CD4-positive, alpha-beta T cell (primary cell): ENCODE results near the gene PSMD3. TPM values are rescaled to one million over a fixed set of nuclear protein-coding genes. Genes with fewer than 3 reads are reported as not detected.

Source experiments
- ATAC-seq: fragments of 200-7000 bp; cut with Tn5 transposase; one replicate; pipeline ENCODE4 v1.10.0; 2022; ENCODE audit warnings: mild to moderate bottlenecking; ENCODE audit not compliant: poor library complexity
- CTCF ChIA-PET: fragments of 350-600 bp; sonication (Branson Sonifier 250); formaldehyde crosslinking; loops from one replicate; lab custom pipeline; 2021; ENCODE audit warnings: antibody characterized with exemption, inconsistent platforms; lab: Charles Lee
- POLR2A ChIA-PET: fragments of 350-600 bp; sonication (Branson Sonifier 250); formaldehyde crosslinking; loops from one replicate; lab custom pipeline; 2021; ENCODE audit warnings: antibody characterized with exemption, inconsistent platforms; lab: Charles Lee
- DNase-seq, 14 experiments: peaks; one replicate each; pipeline ENCODE4 v3.0.0-alpha.2; 2013 to 2020; ENCODE audit warnings: mixed read lengths in 2 of 14
- H3K27ac ChIP-seq, 2 donors: one replicate each; pipeline versions ENCODE4 v1.5.1 to v1.7.0; 2013; ENCODE audit warnings: low read length in 2 of 2, low read depth in 1 of 2, mild to moderate bottlenecking in 1 of 2
- H3K27me3 ChIP-seq, 2 experiments: 1 replicate in 1 of 2; 2 replicates in 1 of 2; pipeline versions ENCODE4 v1.6.1 to v1.7.0; 2013; ENCODE audit warnings: low read length in 2 of 2, control low read depth in 1 of 2, mild to moderate bottlenecking in 1 of 2, moderate library complexity in 1 of 2; ENCODE audit not compliant: insufficient read depth in 2 of 2, control insufficient read depth in 1 of 2
- H3K36me3 ChIP-seq: one replicate; pipeline ENCODE4 v1.6.1; 2013; ENCODE audit warnings: low read length, control low read depth; ENCODE audit not compliant: insufficient read depth
- H3K4me1 ChIP-seq: one replicate; pipeline ENCODE4 v1.6.1; 2013; ENCODE audit warnings: low read length, control low read depth; ENCODE audit not compliant: insufficient read depth
- H3K4me3 ChIP-seq: one replicate; pipeline ENCODE4 v1.5.1; 2013; ENCODE audit warnings: mild to moderate bottlenecking, low read length, moderate library complexity
- H3K9me3 ChIP-seq, 2 experiments: 1 replicate in 1 of 2; 2 replicates in 1 of 2; pipeline versions ENCODE4 v1.6.1 to v1.7.0; 2013; ENCODE audit warnings: low read length in 2 of 2, mild to moderate bottlenecking in 2 of 2, control low read depth in 1 of 2, moderate library complexity in 1 of 2; ENCODE audit not compliant: control insufficient read depth in 1 of 2, insufficient read depth in 1 of 2
- H3K27ac Mint-ChIP-seq: one replicate; pipeline ENCODE4 v1.8.0; 2020; ENCODE audit warnings: mixed read lengths
- H3K27me3 Mint-ChIP-seq: one replicate; pipeline ENCODE4 v1.8.0; 2021; ENCODE audit warnings: mixed read lengths
- H3K36me3 Mint-ChIP-seq: one replicate; pipeline ENCODE4 v1.8.0; 2021; ENCODE audit warnings: low read depth, mixed read lengths
- H3K4me1 Mint-ChIP-seq: one replicate; pipeline ENCODE4 v1.8.0; 2021; ENCODE audit warnings: low read depth, mixed read lengths
- H3K4me3 Mint-ChIP-seq: one replicate; pipeline ENCODE4 v1.8.0; 2020; ENCODE audit warnings: mild to moderate bottlenecking, mixed read lengths
- H3K9me3 Mint-ChIP-seq: one replicate; pipeline ENCODE4 v1.8.0; 2020; ENCODE audit warnings: mixed read lengths
- CTCF ChIP-seq: fragments of 200-600 bp; IDR thresholded peaks from one replicate; pipeline ENCODE4 v1.8.0; 2022; ENCODE audit warnings: antibody characterized with exemption, mild to moderate bottlenecking
- intact Hi-C, 2 experiments: fragments of 100-400 bp; cut with DNase I in 1 of 2; cut with micrococcal nuclease in 1 of 2; formaldehyde crosslinking; loops; one replicate each; pipeline versions ENCODE4 v1.15.1 to v1.9.0; 2023 to 2025; cut with DNase I, micrococcal nuclease
- total RNA-seq, 174 experiments: library from RNA in 2 of 174; stranded (reverse) in 2 of 174; gene quantifications; one replicate each; pipeline ENCODE4 v1.2.3 and lab custom pipeline; 2021 to 2026

PSMD3 gene
- total RNA-seq, 2 experiments from 2014 or later: 66.7 to 71.9 TPM

GRCh38 chr17:39979893-39980350 lies 685 bp upstream of the PSMD3 start:
- TF ChIP-seq CTCF: no peak
- CTCF ChIA-PET: interaction anchor here (0.5 to 4.9 kb wide), 13 partner anchors 11 to 358 kb away, joined by 3 to 55 read pairs (median 6); partner anchors contain the start of genes GSDMA, MIEN1 and WIPF2
- Histone ChIP-seq H3K4me3 (peak overlapping the region; percentile 96), H3K27ac (peak overlapping the region; percentile 67 to 69), H3K9me3 (no peaks in the 10 kb centered on the region), H3K36me3 (peaks cover 12% of the 10 kb centered on the region), H3K4me1 (peaks cover 25% of the 10 kb centered on the region), H3K27me3 (no peaks in the 10 kb centered on the region)
- Mint-ChIP-seq H3K4me3 (peak overlapping the region; percentile 89), H3K36me3 (peaks cover 39% of the 10 kb centered on the region), H3K9me3 (no peaks in the 10 kb centered on the region), H3K27ac (peak overlapping the region; percentile 95), H3K4me1 (peaks cover 36% of the 10 kb centered on the region), H3K27me3 (no peaks in the 10 kb centered on the region)
- intact Hi-C loops: loop anchor here (1.0 to 10.0 kb wide), 13 partner anchors 16 to 435 kb away; partner anchors contain the start of genes LRRC3C (in 2 of the 2), ORMDL3 (in 2 of the 2) and STARD3 (in 1 of the 2)
- POLR2A ChIA-PET: interaction anchor here (0.6 to 3.1 kb wide), 45 partner anchors 11 to 1181 kb away, joined by 3 to 46 read pairs (median 5); partner anchors contain the start of genes CASC3, CDK12, GSDMA and IKZF3
- peak; percentile 12 for ATAC-seq
- peak in 5 of 14 experiments; percentile 4 to 62 (median 7) for DNase-seq

GRCh38 chr17:39981207-39981741 lies 667 bp downstream of the PSMD3 start:
- H3K36me3 Mint-ChIP-seq: peaks cover 53% of the 10 kb centered on the region
- ATAC-seq (no peak), DNase-seq (no peak)
- H3K27me3 Mint-ChIP-seq: no peaks in the 10 kb centered on the region
- POLR2A ChIA-PET: interaction anchor here (0.9 to 3.1 kb wide), 35 partner anchors 10 to 1182 kb away, joined by 3 to 46 read pairs (median 6); partner anchors contain the start of genes CASC3, GSDMA, IKZF3 and LRRC3C
- Histone ChIP-seq H3K27me3 (no peaks in the 10 kb centered on the region), H3K4me1 (peaks cover 25% of the 10 kb centered on the region), H3K9me3 (no peaks in the 10 kb centered on the region), H3K4me3 (peak overlapping the region; percentile 96), H3K36me3 (peaks cover 26% of the 10 kb centered on the region), H3K27ac (peak overlapping the region; percentile 89 to 97)
- H3K27ac Mint-ChIP-seq: peak overlapping the region; percentile 95
- peak overlapping the region; percentile 89 for H3K4me3 Mint-ChIP-seq
- no peak for TF ChIP-seq CTCF
- H3K9me3 Mint-ChIP-seq: no peaks in the 10 kb centered on the region
- H3K4me1 Mint-ChIP-seq: peaks cover 43% of the 10 kb centered on the region
- CTCF ChIA-PET: interaction anchor here (0.6 to 4.9 kb wide), 19 partner anchors 12 to 828 kb away, joined by 3 to 55 read pairs (median 5); partner anchors contain the start of genes GSDMA, IKZF3, MIEN1 and WIPF2
- intact Hi-C loops: loop anchor here (2.0 to 10.0 kb wide), 7 partner anchors 106 to 436 kb away; partner anchors contain the start of gene STARD3 (in 1 of the 2)

GRCh38 chr17:39981766-39982375 lies 1.3 kb downstream of the PSMD3 start:
- Mint-ChIP-seq H3K4me3 (peak overlapping the region; percentile 89), H3K9me3 (no peaks in the 10 kb centered on the region), H3K4me1 (peaks cover 43% of the 10 kb centered on the region), H3K27me3 (no peaks in the 10 kb centered on the region), H3K36me3 (peaks cover 58% of the 10 kb centered on the region), H3K27ac (peak overlapping the region; percentile 95)
- Histone ChIP-seq H3K4me1 (peaks cover 25% of the 10 kb centered on the region), H3K27me3 (no peaks in the 10 kb centered on the region), H3K27ac (peak overlapping the region in 1 of 2 donors; percentile 97), H3K9me3 (no peaks in the 10 kb centered on the region), H3K4me3 (peak overlapping the region; percentile 96), H3K36me3 (peaks cover 32% of the 10 kb centered on the region)
- intact Hi-C loops: loop anchor here (2.0 to 10.0 kb wide), 7 partner anchors 107 to 437 kb away; partner anchors contain the start of gene STARD3 (in 1 of the 2)
- DNase-seq (peak in 1 of 14 experiments; percentile 17), ATAC-seq (no peak)
- no peak for TF ChIP-seq CTCF
- POLR2A ChIA-PET: interaction anchor here (0.7 to 3.1 kb wide), 3 partner anchors 28 to 94 kb away, joined by 4 to 46 read pairs (median 4); no protein-coding TSS in a partner anchor
- CTCF ChIA-PET: interaction anchor here (4.9 kb wide), 1 partner anchor 24 kb away, joined by 55 read pairs; no protein-coding TSS in a partner anchor
